ENCODE data around the gene ZNF135.

The ZNF135 gene

DNA sequence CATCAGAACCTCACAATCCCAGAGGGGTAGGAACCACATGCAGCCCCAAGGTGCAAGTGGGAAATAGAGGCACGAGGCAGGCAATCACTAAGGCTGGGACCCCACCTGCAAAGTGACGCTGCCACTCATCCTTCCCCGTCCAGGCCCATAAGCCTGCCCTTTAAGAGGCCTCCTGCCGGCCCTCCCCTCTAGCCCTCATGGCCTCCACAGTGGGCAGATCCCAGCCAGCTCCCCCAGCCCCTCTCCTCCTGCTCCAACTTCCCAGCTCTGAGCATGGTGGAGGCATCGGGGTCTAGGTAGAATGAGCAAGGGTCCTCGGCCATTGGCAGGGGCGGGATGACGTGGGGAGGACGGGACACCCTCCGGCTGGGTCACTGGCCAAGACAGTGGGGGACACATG, 36.2 kb downstream of the ZNF135 start:
- DNase-seq, result no peak

DNA sequence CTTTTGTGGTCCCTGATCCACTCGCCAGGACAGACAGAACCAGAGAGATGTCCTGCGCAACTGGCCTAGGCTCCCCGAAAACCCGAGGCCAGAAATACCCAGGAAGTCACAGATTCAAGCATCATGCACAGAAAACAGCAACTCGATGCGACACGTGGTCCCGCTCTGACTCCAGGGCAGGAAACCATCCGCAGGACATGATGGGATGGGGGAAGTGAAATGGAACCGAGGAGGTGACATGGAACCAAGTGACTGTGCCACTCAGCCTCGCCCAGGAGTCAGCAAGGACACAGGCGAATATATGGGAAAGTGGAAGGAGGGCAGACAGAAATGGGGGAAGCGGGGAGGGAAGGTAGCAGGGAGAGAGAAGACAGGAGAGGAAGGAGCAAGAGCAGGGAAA, 37.8 kb downstream of the ZNF135 start:
- DNase-seq, result no peak

DNA sequence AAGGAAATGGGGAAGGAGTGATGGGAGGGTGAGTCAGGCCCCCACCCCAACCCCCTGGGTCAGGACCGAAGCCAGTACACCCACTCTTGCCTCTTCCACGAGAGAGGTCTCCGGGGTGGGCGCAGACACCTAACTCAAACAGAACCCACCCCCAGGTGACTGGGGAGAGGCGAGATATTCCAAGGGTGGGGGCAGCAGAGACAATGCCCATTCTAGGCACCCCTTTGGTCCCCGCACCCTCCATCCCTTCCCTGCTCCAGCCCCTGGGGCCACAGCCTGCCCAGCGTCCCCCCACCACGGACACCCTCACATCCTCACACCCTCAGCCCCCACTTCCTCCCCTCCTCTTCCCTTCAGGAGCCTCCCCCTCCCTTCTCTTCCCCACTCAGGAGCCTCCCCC, 38.3 kb downstream of the ZNF135 start:
- DNase-seq, result no peak

DNA sequence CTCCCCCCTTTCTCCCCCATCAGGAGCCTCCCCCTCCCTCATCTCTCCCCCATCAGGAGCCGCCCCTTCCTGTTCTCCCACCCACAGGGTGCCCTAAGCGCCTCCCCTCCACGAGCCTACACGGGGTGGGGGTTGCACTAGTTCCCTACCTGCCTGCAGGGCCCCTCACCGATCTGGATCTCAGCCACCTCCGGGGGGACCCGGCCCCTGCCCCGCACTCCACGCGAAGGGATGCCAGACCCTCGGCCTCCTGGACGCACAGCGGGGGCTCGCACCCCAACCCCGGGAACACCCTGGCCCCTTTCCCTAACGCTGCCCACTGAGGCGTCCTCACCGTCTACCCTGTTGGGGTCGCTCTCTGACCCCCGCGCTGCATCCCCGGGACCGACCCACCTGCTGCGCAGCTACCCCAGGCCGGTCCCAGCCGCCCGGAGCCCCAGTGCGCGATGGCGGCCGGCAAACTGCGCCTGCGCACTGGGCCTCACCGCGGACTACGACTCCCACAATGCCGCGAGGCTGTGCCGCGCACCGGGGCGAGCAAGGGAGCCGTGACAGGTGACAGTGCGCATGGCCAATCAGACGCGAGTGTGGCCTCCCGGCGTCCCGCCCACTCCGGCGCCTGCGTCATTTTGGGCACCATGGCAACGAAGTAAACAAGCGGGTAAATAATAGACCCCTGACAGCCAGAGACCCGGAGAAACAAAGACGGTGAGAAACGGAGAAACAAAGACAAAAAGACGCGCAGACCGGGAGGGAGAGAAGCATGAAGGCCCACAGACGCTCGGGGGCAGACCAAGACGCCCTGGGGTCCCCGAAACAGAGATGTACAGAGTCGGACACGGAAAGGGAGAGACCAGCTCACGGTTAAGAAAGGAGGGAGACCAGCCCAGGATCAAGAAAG, 38.9 kb downstream of the ZNF135 start, which contains the start of gene ZSCAN18:
ZSCAN18 (minus strand) TSS at position 451 of the 901 bp plus-strand sequence. CDS start 7,964 bp downstream, outside the sequence.
- peak; percentile 95 for DNase-seq

DNA sequence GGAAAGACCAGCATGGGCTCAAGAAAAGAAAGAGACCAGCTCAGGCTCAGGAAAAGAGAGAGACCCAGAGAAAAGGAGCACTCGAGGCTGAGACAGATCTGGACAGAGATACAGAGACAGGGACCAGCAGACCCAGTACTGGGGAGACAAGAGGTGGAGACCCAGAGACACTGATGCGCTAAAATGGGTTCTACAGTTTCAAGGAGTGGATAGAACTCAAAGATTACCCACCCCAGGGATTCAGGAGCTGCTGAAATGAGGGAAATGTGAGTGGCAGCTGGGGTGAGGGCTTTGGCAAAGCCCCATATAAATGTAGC, 39.6 kb downstream of the ZNF135 start:
- no peak for DNase-seq

DNA sequence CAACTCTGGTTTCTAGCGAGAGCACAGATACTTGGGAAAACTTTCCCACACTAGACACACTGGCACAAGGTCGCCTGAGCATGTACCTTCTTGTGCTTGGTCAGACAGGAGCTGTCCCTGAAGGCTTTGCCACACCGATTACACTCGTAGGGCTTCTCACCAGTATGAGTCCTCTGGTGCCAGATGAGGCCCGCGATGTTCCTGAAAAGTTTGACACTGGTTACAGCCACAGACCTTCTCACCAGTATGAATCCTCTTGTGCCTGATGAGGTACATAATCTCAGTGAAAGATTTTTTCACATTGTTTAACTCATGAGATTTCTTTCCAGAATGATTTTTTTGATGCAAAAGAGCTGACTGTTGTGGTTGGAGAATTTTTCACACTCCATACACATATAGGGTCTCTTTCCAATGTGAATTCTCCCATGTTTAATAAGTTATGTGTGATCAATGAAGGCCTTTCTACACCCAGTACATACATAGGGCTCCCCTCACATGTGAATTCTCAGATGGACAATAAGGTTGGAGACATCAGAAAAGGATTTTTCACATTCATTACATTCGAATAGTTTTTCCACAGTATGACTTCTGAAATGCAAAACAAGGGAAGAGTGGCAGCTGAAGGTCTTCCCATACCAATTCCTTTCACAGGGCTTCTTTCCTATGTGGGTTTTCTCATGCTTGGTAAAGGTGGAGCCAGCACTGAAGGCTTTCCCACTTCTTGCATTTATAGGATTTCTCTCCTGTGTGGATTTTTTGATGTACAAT, 48.9 kb downstream of the ZNF135 start:
- no peak for DNase-seq

DNA sequence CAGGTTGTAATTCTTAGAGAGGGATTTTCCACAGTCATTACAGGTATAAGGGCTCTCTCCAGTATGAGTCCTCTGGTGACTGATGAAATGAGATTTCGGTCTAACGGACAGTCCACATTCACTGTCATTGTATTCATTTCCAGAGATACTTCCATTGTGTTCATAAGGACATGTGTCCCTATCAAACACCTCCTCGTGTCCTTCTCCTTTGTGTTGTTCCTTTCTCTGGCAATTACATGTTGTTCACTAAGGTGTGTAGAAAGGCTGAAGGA, 49.4 kb downstream of the ZNF135 start:
- DNase-seq, result no peak

DNA sequence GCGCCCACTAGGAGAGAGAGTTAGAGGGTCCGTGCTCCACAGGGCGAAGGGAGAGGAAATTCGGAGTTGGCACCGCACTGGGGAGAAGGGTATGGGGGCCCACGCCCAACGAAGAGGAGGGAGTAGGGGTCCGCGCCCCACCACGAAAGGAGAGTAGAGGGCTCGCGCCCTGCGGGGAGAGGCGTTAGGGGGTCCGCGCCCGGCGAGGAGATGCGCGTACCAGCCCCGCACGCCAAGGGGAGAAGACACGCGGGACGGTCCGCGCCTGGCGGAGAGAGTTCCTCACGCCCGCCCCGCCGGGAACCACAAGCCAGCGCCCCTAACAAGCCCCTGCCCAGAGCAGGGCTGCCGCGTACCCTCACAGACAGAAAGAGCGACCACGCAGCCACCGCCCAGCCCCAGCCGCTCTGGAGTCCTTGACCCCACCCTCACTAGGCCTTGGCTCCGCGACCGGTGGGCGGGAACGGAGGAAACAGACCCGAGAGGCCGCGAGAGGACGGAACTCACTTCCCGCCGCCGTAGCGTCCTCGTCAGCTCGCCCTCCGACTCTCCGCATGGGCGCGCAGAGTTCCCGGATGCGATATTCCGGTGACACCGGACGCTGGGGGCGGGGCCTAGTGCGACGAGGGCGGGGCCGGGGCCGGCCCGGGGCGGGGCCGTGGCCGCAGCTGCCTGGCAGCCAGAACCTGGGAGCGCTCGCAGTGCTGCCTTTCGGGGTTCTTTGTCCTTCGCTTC, 58.9 kb downstream of the ZNF135 start:
- no peak for DNase-seq

DNA sequence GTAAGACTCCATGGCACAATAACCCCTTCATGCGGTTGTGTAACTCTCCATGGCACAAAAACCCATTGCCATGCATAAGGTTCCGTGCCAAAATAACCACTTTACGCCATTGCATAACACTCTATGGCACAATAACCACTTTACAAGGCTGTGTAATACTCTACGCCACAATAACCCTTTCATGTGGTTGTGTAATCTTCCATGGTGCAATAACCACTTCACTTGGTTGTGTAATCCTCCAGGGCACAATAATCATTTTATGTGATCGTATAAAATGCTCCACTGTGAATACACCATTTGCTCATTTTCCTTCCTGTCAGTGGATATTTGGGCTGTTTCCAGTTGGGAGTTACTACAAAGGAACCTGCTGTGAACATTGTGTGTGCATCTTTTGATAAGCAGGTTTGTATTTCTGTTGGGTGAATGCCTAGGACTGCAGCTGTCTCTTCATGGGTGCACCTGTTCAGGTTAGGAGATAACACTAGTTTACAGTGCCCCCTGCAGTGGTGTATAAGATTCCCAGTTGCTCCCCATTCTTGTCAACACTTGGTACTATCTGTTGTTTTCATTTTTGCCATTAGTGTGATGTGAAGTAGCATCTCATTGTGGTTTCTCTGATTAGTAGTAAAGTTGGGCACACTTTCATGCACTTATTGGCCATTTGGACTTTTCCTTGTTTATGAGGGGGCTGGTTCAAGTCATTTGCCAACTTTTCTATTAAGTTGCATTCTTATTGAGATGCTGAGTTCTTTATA, 60.1 kb downstream of the ZNF135 start:
- DNase-seq, result no peak
